Measurements from ENCODE around the gene VPS54.

- TF ChIP-seq CTCF (IDR thresholded peaks at IDR 0.05) (no peak), POLR2AphosphoS5 (IDR thresholded peaks at IDR 0.05) (no peak)
Observed at GRCh38 chr2:63899639-63900038, 119.6 kb downstream of the VPS54 start.

Data from suprapubic skin (tissue), 3 donors.